ENCODE data around the gene GIGYF2. TPM values are rescaled to one million over a fixed set of nuclear protein-coding genes. Genes with fewer than 3 reads are reported as not detected.

GIGYF2 gene
- polyA plus RNA-seq, 1 experiment: 34.6 TPM

DNA sequence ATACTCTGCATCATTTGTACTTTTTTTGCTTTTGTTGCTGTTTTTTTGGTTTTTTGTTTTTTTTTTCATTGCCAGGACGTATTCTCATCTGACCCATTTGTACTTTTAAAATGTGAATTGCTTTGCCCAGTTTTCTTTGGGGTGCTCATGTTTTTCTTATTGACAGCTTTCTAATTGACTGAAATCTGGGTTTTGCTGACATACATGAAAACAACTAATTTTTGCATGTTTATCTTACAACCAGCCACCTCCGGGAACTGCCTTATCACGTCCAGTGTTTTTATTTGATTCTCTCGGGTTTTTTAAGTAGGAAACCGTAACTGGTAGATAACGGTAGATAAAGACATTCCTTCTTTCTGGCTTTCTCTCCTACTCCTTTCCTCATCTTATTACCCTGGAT lies 211.6 kb downstream of the GIGYF2 start:
- no peak for TF ChIP-seq CTCF (IDR thresholded peaks at IDR 0.05; ENCODE audit: low read depth, low read length)
- peaks cover 11% of the 10 kb centered on the region for H3K27me3 ChIP-seq (ENCODE audit: control insufficient read depth, insufficient read depth, low read length)
- POLR2A ChIA-PET: no interaction called here
- H3K27ac ChIP-seq (ENCODE audit: low read depth, low read length): no peak overlapping the region
- CTCF ChIA-PET: no interaction called here
- no peak overlapping the region for H3K4me3 ChIP-seq (ENCODE audit: low read depth, low read length)
- DNase-seq (ENCODE audit: low read depth, low spot score): no peak
- no peaks in the 10 kb centered on the region for H3K9me3 ChIP-seq (ENCODE audit: control insufficient read depth, insufficient read depth, low read length)

Small RNA genes lying within 50 kb of the gene (small RNA-seq; reads per million reads assigned to genes)
- not detected for gene RF00019 (ENCODE audit: insufficient read length, low read depth)
- not detected for gene RN7SL359P (ENCODE audit: insufficient read length, low read depth)
- not detected for gene RNU6-107P (ENCODE audit: insufficient read length, low read depth)

Other genes starting within 250 kb of the GIGYF2 start
- not detected in 2 replicates for gene ALPI, start 241.2 kb upstream of the GIGYF2 start, polyA plus RNA-seq (2011; rRNA removed)
- not detected in 2 replicates for gene ECEL1, start 209.5 kb upstream of the GIGYF2 start, polyA plus RNA-seq (2011; rRNA removed)
- not detected in 2 replicates for gene PRSS56, start 176.9 kb upstream of the GIGYF2 start, polyA plus RNA-seq (2011; rRNA removed)
- not detected in 2 replicates for gene CHRND, start 171.2 kb upstream of the GIGYF2 start, polyA plus RNA-seq (2011; rRNA removed)
- gene CHRNG, start 157.6 kb upstream of the GIGYF2 start, polyA plus RNA-seq (2011; rRNA removed): not detected in 2 replicates
- gene TIGD1, start 146.8 kb upstream of the GIGYF2 start, polyA plus RNA-seq (2011; rRNA removed): 3.6 and 4.3 TPM in 2 replicates
- 40.5 and 47.7 TPM in 2 replicates for gene EIF4E2, start 146.6 kb upstream of the GIGYF2 start, polyA plus RNA-seq (2011; rRNA removed)
- gene EFHD1, start 63.7 kb upstream of the GIGYF2 start, polyA plus RNA-seq (2011; rRNA removed): 0.05 TPM in 1 of 2 replicates, not detected in the other
- gene KCNJ13, start 79.2 kb downstream of the GIGYF2 start, polyA plus RNA-seq (2011; rRNA removed): 0.02 TPM in 1 of 2 replicates, not detected in the other
- 0.48 and 0.78 TPM in 2 replicates for gene SNORC, start 172.9 kb downstream of the GIGYF2 start, polyA plus RNA-seq (2011; rRNA removed)

Data from AG04450 (cell line).